HepG2 (cell line): ENCODE measurements around the gene ZBP1. TPM values are rescaled to one million over a fixed set of nuclear protein-coding genes. Genes with fewer than 3 reads are reported as not detected.
A peak's percentile ranks its signal among the peaks of the same experiment; 100 is the strongest.

ENCODE experiments used
- AKNA ChIP-seq: sonication (generic); formaldehyde crosslinking; IDR thresholded peaks from 2 replicates; pipeline ENCODE4 v1.4.0; 2020; ENCODE audit warnings: missing genetic modification reagents, borderline replicate concordance
- NCOA5 ChIP-seq: sonication (generic); formaldehyde crosslinking; IDR thresholded peaks from 2 replicates; pipeline ENCODE4 v1.4.0; 2020; ENCODE audit warnings: missing genetic modification reagents
- NFAT5 ChIP-seq: sonication (generic); formaldehyde crosslinking; IDR thresholded peaks from 2 replicates; pipeline ENCODE4 v1.4.0; 2020; ENCODE audit warnings: missing genetic modification reagents
- ZNF24 ChIP-seq: fragments of 450-650 bp; IDR thresholded peaks from 2 replicates; pipeline ENCODE4 v1.6.1; 2017; ENCODE audit warnings: antibody characterized with exemption, mild to moderate bottlenecking
- ZNF576 ChIP-seq: sonication (generic); formaldehyde crosslinking; IDR thresholded peaks from 2 replicates; pipeline ENCODE4 v1.4.0; 2020; ENCODE audit warnings: mild to moderate bottlenecking, missing genetic modification reagents
- ZNF615 ChIP-seq: sonication (generic); formaldehyde crosslinking; IDR thresholded peaks from 2 replicates; pipeline ENCODE4 v1.5.0; 2020; ENCODE audit warnings: mild to moderate bottlenecking, missing genetic modification reagents, borderline replicate concordance
- polyA plus RNA-seq, 8 experiments: library from polyadenylated mRNA; depleted of rRNA in 3 of 8; stranded (reverse) in 7 of 8; unstranded in 1 of 8; fragments of >200 nt; fragmentation: Illumina TruSeq in 4 of 8; extraction: Trizol in 4 of 8; gene quantifications; 2 replicates each; pipeline versions ENCODE4 v1.2.1 to v1.2.3, GENCODE V29; 2011 to 2016; ENCODE audit warnings: low read depth in 4 of 8, missing spikeins in 1 of 8, mixed read lengths in 1 of 8; ENCODE audit not compliant: insufficient read depth in 1 of 8
- total RNA-seq, 5 experiments: library from RNA; depleted of rRNA; stranded (reverse); fragments of >200 nt; fragmentation: Illumina TruSeq; extraction: Trizol; gene quantifications; 2 replicates each; pipeline ENCODE4 v1.2.3, GENCODE V29; 2016; ENCODE audit warnings: low read depth in 1 of 5
- TF ChIP-seq, protein P1 (sequence below): sonication (generic); formaldehyde crosslinking; IDR thresholded peaks from 2 replicates; pipeline ENCODE4 v1.4.0; 2020; ENCODE audit warnings: missing genetic modification reagents
- TF ChIP-seq, protein P2 (sequence below): sonication (generic); formaldehyde crosslinking; IDR thresholded peaks from 2 replicates; pipeline ENCODE4 v1.4.0; 2020; ENCODE audit warnings: missing genetic modification reagents; ENCODE audit errors: not compliant biosample characterization
- TF ChIP-seq, protein P3 (sequence below): sonication (generic); formaldehyde crosslinking; IDR thresholded peaks from 2 replicates; pipeline ENCODE4 v1.4.0; 2020; ENCODE audit warnings: missing genetic modification reagents

Gene ZBP1
- total and polyA plus RNA-seq, 2 of the 13 experiments (the other 11 are each of a cell fraction or from before 2014, with no cell fraction given) = not detected

- TF ChIP-seq AKNA (CRISPR knock-in tag) (no peak), NFAT5 (CRISPR knock-in tag) (0 out of 2 replicates have a peak, but pooled peaks have one; percentile 29), NCOA5 (CRISPR knock-in tag) (no peak; the same call in 1 of the 2 replicates), ZNF615 (CRISPR knock-in tag) (0 out of 2 replicates have a peak, but pooled peaks have one; percentile 55), ZNF24 (peak; percentile 78), ZNF576 (CRISPR knock-in tag) (no peak)
- TF ChIP-seq, protein P1, sequence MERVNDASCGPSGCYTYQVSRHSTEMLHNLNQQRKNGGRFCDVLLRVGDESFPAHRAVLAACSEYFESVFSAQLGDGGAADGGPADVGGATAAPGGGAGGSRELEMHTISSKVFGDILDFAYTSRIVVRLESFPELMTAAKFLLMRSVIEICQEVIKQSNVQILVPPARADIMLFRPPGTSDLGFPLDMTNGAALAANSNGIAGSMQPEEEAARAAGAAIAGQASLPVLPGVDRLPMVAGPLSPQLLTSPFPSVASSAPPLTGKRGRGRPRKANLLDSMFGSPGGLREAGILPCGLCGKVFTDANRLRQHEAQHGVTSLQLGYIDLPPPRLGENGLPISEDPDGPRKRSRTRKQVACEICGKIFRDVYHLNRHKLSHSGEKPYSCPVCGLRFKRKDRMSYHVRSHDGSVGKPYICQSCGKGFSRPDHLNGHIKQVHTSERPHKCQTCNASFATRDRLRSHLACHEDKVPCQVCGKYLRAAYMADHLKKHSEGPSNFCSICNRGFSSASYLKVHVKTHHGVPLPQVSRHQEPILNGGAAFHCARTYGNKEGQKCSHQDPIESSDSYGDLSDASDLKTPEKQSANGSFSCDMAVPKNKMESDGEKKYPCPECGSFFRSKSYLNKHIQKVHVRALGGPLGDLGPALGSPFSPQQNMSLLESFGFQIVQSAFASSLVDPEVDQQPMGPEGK (CRISPR knock-in tag) = peak; percentile 87
- TF ChIP-seq, protein P2, sequence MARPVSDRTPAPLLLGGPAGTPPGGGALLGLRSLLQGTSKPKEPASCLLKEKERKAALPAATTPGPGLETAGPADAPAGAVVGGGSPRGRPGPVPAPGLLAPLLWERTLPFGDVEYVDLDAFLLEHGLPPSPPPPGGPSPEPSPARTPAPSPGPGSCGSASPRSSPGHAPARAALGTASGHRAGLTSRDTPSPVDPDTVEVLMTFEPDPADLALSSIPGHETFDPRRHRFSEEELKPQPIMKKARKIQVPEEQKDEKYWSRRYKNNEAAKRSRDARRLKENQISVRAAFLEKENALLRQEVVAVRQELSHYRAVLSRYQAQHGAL = peak; percentile 44
- TF ChIP-seq, protein P3, sequence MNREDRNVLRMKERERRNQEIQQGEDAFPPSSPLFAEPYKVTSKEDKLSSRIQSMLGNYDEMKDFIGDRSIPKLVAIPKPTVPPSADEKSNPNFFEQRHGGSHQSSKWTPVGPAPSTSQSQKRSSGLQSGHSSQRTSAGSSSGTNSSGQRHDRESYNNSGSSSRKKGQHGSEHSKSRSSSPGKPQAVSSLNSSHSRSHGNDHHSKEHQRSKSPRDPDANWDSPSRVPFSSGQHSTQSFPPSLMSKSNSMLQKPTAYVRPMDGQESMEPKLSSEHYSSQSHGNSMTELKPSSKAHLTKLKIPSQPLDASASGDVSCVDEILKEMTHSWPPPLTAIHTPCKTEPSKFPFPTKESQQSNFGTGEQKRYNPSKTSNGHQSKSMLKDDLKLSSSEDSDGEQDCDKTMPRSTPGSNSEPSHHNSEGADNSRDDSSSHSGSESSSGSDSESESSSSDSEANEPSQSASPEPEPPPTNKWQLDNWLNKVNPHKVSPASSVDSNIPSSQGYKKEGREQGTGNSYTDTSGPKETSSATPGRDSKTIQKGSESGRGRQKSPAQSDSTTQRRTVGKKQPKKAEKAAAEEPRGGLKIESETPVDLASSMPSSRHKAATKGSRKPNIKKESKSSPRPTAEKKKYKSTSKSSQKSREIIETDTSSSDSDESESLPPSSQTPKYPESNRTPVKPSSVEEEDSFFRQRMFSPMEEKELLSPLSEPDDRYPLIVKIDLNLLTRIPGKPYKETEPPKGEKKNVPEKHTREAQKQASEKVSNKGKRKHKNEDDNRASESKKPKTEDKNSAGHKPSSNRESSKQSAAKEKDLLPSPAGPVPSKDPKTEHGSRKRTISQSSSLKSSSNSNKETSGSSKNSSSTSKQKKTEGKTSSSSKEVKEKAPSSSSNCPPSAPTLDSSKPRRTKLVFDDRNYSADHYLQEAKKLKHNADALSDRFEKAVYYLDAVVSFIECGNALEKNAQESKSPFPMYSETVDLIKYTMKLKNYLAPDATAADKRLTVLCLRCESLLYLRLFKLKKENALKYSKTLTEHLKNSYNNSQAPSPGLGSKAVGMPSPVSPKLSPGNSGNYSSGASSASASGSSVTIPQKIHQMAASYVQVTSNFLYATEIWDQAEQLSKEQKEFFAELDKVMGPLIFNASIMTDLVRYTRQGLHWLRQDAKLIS (CRISPR knock-in tag) = no peak; the same call in 1 of the 2 replicates
Observed at GRCh38 chr20:57560554-57561355, 59.5 kb downstream of the ZBP1 start, which contains the start of gene PCK1 (continued).
